Kidney epithelial cell (primary cell): Measurements from ENCODE around the gene SPEG. TPM values are rescaled to one million over a fixed set of nuclear protein-coding genes. Genes with fewer than 3 reads are reported as not detected.

Experiments used
- DNase-seq: peaks from one replicate; pipeline ENCODE4 v3.0.0-alpha.2; 2010; ENCODE audit warnings: low read depth
- H3K27me3 ChIP-seq: 2 replicates; pipeline ENCODE4 v1.6.0; 2011; ENCODE audit warnings: low read length; ENCODE audit not compliant: control insufficient read depth, insufficient read depth
- H3K36me3 ChIP-seq: 2 replicates; pipeline ENCODE4 v1.5.1; 2011; ENCODE audit warnings: low read length; ENCODE audit not compliant: control insufficient read depth, insufficient read depth
- H3K4me3 ChIP-seq: 2 replicates; pipeline ENCODE4 v1.5.1; 2011; ENCODE audit warnings: low read depth, mild to moderate bottlenecking, control low read depth, low read length
- total RNA-seq: library from RNA; depleted of rRNA; stranded (reverse); fragments of >200 nt; gene quantifications from 2 replicates; pipeline ENCODE4 v1.2.3, GENCODE V29; 2015
- TF ChIP-seq, protein P1 (sequence below): IDR thresholded peaks from 2 replicates; pipeline ENCODE4 v1.5.1; 2011; ENCODE audit warnings: mild to moderate bottlenecking, moderate library complexity, low read length, control low read depth, inconsistent platforms; ENCODE audit not compliant: insufficient read depth, poor library complexity, severe bottlenecking

Gene SPEG
- total RNA-seq, 1 donor from 2014 or later, result 9.9 TPM

DNA sequence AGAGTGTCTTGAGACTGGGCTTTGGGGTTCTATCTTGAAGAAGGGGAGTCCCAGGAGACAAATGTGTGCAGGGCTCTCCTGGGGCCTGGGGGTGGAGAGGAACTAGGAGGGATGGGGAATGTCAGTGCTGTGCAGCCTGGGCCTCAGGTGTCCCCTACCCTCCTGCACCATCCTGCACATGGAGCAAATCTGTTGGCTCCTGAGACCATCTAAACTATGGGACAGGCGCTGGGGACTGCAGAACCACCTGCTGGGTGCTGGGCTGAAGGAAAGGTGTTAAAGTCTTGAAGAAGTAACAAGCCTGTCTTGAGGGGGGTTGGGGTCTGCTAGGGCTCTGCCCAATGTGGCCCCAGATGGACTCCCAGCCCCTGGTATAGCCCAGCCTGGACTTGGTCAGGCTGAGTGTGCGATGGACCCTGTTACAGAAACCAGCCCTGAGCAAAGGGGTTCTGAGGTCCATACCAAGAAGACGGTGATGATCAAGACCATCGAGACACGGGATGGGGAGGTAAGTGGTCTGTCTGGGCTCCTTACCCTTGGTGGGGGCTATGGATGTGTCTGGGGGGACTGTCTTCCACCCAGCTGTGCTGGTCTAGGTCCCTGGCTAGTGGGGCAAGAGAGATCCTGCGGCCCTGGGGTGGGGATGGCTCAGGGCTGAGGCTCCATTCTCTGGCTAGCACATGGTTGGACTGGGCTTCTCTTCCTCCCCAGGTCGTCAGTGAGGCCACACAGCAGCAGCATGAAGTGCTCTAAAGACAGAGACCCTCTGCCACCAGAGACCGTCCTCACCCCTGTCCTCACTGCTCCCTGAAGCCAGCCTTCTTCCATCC lies 9.2 kb upstream of the SPEG start:
- TF ChIP-seq, protein P1, sequence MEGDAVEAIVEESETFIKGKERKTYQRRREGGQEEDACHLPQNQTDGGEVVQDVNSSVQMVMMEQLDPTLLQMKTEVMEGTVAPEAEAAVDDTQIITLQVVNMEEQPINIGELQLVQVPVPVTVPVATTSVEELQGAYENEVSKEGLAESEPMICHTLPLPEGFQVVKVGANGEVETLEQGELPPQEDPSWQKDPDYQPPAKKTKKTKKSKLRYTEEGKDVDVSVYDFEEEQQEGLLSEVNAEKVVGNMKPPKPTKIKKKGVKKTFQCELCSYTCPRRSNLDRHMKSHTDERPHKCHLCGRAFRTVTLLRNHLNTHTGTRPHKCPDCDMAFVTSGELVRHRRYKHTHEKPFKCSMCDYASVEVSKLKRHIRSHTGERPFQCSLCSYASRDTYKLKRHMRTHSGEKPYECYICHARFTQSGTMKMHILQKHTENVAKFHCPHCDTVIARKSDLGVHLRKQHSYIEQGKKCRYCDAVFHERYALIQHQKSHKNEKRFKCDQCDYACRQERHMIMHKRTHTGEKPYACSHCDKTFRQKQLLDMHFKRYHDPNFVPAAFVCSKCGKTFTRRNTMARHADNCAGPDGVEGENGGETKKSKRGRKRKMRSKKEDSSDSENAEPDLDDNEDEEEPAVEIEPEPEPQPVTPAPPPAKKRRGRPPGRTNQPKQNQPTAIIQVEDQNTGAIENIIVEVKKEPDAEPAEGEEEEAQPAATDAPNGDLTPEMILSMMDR, result no peak
- H3K36me3 ChIP-seq, result no peaks in the 10 kb centered on the region
- H3K4me3 ChIP-seq, result no peak overlapping the region
- no peak for DNase-seq
- peaks cover 17% of the 10 kb centered on the region for H3K27me3 ChIP-seq

- Histone ChIP-seq H3K27me3 (peaks cover 14% of the 10 kb centered on the region), H3K4me3 (no peak overlapping the region), H3K36me3 (no peaks in the 10 kb centered on the region)
- TF ChIP-seq, protein P1, result no peak
- DNase-seq, result no peak
Observed at GRCh38 chr2:219426068-219426443, 8.6 kb upstream of the SPEG start.

DNA sequence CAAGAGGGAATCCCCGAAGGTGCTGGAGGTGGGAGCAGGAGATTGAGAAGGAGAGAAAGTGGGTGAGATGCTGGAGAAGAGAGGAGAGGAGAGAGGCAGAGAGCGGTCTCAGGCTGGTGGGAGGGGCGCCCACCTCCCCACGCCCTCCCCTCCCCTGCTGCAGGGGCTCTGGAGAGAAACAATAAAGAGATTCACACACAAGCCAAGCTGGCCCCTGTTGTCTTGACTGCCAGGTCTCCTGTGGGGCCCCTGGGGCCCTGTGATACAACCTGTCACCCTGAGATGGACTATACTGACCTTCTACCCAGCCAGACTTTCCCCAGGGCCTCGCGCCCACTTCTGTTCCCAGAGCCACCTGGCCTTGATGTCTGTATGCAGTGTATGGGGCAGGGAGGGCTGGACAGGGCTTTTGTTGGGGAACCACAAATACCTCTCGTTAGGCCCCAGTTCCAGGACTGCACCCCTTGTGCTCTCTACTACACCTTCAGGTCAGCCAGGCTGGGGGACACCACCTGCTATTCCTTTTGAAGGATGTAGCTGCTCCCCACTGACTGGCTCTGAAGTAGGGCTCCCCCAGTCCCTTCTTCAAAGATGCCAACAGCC lies 8.0 kb upstream of the SPEG start:
- Histone ChIP-seq H3K4me3 (no peak overlapping the region), H3K36me3 (no peaks in the 10 kb centered on the region), H3K27me3 (peaks cover 11% of the 10 kb centered on the region)
- TF ChIP-seq, protein P1, result no peak
- DNase-seq, result no peak

- Histone ChIP-seq H3K27me3 (peaks cover 11% of the 10 kb centered on the region), H3K36me3 (no peaks in the 10 kb centered on the region), H3K4me3 (no peak overlapping the region)
- TF ChIP-seq, protein P1, result no peak
- DNase-seq, result no peak
Observed at GRCh38 chr2:219428469-219428868, 6.2 kb upstream of the SPEG start.

DNA sequence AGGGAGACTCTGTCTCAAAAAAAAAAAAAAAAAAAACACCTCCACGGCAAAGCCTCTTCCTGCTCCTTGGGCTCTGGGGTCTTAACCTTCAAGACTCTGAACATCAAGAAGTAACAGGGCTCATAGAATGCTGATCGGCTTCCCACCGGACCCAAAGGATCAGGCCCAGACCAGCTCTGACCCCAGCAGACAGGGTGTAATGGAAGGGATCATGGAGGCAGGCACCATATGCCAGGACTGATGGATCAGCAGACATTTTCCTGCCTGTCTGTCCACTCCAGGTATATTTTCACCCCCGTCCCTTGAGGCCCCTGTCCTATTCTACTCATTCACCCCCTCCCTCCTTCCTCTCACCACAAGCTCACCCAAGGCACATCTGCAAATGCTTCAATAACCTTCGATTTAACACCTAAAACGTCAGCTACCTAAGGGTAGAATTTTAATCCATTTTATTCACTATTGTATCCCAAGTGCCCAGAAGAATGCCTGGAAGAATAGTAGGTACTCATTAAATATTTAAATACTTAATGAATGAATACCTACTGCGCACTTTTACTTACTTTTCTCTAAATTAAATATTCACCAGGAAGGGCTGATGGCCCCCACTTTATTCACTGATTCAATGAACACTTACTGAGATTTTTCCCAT lies 4.6 kb upstream of the SPEG start:
- no peak for DNase-seq
- Histone ChIP-seq H3K4me3 (no peak overlapping the region), H3K36me3 (no peaks in the 10 kb centered on the region), H3K27me3 (peaks cover 21% of the 10 kb centered on the region)
- TF ChIP-seq, protein P1, result no peak
